Hematopoietic multipotent progenitor cell treated with erythropoietin and hydrocortisone succinate and interleukin-3 and kit ligand, for 17 days (in vitro differentiated cells): Measurements from ENCODE around the gene LRRC23.

ENCODE experiments used
- DNase-seq: peaks from one replicate; pipeline ENCODE4 v3.0.0-alpha.2; 2015; ENCODE audit warnings: low spot score

Gene LRRC23

GRCh38 chr12:6943722-6944380 is 39.2 kb downstream of the LRRC23 start, which contains the start of the genes C12orf57 and RNU7-1:
Gene C12orf57 (plus strand): TSS chr12:6944022. CDS start chr12:6944122, 100 bp downstream.
Gene RNU7-1 (plus strand): TSS chr12:6943816.
- DNase-seq = no peak

- DNase-seq = peak; percentile 87
Observed at GRCh38 chr12:6944381-6945186, 40.0 kb downstream of the LRRC23 start.

DNA sequence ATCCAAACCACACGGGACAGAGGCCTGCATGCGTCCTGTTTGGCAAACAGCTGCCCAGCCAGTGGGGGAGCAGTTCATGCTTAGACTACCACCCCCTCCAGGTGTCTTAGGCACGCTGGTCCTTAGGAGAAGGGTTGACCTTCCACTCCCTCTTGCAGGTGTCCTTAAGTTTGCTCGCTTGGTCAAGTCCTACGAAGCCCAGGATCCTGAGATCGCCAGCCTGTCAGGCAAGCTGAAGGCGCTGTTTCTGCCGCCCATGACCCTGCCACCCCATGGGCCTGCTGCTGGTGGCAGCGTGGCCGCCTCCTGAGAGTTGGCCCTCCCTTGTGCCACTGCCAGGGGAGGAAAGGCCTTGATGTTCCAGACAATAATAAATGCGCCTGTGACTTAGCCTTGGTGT is 41.0 kb downstream of the LRRC23 start:
- DNase-seq = no peak

DNA sequence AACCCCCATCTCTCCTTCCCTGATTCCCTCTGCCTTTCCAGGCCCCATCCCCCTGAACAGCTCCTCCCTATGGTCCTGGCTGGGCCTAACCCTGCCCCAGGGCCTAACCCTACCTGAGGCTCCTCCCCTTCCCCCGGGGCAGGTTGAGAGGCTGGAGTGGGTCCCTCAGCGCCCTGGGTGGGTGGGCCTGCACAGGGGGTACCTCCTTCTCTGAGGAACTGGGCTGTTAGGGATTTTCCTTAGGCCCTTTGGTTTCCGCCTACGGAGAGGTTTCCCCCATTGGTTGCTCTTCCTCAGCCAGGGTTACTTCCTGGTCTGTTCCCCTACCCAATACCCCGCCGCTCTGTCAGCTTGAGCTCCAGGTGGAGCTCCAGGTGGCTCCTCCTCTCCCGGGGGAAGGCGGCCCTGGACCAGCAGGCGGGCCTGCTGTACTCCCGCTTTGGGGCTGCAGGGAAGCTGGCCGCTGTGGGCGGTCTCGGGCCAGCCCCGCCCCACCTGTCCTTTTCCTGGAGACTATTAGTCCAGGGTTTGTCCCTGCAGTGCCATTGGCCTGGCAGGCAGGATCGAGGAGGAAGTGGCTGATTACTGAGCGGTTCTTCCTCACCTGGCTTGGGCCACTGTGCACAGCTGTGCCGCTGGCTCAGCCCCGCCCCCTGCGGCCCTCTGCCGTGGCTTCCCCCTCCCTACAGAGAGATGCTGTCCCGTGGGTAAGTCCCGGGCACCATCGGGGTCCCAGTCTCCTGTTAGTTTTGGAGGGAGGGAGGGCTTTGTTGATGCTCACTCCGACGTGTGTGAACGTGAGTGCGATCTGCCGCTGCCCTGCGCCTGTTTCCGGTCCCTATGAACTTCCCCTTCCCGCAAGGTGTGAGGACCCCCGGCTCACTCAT is 41.7 kb downstream of the LRRC23 start:
- no peak for DNase-seq

GRCh38 chr12:6946920-6947374 is 42.3 kb downstream of the LRRC23 start:
- no peak for DNase-seq

- no peak for DNase-seq
Observed at GRCh38 chr12:6947615-6948014, 43.0 kb downstream of the LRRC23 start.

DNA sequence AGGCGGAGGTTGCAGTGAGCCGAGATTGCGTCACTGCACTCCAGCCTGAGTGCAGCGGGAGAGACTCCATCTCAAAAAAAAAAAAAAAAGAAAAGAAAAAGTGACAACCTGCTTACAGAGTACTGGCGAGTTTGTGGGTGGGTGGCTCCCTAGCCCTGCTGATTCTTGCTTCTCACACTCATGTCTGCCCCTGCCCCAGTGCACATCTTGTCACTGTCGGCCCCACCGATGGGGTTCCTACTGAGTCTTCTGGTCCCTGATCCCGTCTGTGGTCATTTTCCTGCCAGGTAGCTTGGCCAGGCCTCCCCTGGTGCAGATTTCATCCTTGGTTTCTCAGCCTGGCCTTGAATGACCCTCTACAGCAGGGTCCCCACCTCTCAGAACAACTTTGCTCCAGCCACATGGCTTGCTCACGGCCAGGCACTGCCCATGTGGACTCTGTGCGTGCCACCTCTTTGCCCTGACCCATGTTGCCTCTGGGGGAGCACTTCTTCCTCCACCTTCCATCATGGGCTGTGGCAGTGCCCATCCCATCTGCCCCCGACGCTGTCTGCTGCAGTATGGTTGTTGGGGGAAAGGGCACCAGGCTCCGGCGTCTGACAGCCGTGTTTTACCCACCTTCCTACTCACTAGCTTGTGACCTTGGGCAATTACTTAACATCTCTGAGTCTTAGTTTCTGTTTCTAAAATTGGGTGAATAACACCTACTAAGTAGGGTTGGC is 44.4 kb downstream of the LRRC23 start:
- no peak for DNase-seq

DNA sequence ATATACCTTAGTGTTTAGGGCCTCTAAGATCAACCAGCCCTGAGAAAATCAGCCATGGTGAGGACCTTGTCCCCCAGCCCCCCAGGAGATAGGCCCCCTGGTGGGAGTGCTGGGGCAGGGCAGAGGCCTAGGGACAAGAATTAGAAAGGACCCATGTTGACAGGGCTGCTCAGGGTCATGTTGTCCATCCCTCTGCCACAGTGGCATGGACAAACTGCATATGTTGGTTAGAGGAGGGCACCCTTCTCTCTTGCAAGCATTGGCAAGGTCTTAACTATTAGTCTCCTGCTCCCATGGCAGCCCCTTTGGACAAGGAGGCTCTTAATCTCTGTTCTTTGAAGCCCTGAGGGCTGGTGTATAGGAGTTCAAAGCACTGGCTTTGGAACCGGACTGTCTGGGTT is 45.8 kb downstream of the LRRC23 start:
- DNase-seq = no peak

DNA sequence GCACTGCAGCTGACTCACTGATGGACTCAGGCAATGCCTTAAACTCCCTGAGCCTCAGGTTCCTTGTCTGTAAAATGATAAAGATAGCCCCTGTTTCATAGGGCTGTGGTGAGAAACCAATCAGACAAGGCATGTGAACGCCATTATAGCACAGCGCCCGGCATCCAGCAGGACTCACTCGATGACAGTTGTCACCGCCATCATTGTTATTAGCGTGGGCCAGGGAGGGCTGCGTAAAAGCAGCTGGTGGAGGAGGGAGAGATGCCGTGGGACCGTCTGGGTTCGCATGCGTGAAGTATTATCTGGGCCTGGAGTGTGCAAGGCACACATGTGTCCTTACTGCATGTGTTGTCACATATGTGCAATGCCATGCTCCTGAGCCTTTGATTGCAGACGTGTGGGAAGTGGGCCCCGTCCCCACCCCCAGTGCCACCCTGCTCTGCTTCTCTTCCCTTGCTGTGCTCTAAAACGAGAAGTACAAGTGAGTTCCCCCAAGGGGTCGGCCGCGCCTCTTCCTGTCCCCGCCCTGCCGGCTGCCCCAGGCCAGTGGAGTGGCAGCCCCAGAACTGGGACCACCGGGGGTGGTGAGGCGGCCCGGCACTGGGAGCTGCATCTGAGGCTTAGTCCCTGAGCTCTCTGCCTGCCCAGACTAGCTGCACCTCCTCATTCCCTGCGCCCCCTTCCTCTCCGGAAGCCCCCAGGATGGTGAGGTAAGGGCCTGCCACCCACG is 46.4 kb downstream of the LRRC23 start, which contains the start of gene PTPN6:
Gene PTPN6, plus strand, starts transcription at position 546 of the 730 bp plus-strand sequence. Its CDS starts 157 bp downstream, at position 703.
- DNase-seq = no peak

GRCh38 chr12:6951551-6952120 is 47.0 kb downstream of the LRRC23 start:
- DNase-seq = no peak

DNA sequence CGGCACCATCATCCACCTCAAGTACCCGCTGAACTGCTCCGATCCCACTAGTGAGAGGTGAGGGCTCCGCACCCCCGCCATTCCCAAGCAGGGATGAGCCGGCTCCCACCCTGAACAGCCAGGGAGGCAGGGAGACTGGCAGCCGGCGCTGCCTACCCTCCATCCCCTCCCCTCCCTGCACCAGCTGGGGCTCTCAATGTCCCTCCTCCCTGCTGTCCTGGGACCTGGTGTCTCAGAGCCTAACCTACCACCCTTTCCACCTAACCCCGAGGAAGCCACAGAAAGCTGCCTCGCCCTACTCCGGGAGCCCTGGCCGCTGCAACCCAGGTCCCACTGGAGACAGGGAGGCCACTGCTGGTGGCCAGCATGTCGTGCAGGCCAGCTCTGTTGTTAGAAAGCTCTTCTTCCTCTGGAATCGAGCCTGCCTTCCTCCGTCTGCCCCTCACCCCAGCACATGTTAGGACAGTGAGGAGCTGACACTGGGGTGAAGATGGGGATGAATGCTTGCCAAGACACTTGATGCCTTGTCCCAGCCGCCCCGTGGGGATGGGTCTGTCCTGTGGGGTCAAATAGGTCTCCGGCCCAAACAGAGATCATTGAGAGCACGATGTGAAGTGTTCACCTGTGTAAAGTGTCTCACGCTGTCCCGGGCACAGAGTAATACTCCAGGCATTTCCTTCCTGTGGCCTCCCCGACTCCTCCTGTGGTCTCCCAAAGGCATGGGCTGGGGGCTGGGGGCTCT is 47.7 kb downstream of the LRRC23 start:
- no peak for DNase-seq

DNA sequence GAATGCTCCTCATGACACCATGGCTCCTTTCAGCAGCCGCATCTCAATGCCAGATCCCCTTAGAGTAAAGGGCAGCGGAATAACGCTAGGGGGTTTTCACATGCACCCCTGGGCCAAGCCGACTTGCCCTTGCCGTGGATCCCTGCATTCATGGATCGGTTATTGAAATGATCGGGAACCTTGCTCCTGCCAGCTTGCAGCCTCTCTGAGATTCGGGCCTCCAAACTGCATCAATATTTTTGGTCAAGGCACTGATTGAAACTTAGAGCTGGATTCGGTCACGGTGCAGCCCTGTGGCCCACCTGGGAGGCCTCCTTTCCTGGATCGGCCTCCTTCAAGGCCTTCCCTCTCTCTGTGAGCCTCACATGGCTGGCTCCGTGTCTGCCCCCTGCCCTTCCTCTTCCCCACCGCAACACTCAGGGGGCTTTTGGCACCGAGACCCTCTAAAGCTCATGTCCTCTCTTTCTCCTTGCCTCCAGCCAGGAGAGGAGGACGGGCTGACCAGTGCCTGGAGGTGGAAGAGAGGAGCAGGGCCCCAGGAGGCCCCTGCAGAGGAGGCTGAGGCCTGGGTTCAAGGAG is 48.3 kb downstream of the LRRC23 start:
- DNase-seq = no peak

DNA sequence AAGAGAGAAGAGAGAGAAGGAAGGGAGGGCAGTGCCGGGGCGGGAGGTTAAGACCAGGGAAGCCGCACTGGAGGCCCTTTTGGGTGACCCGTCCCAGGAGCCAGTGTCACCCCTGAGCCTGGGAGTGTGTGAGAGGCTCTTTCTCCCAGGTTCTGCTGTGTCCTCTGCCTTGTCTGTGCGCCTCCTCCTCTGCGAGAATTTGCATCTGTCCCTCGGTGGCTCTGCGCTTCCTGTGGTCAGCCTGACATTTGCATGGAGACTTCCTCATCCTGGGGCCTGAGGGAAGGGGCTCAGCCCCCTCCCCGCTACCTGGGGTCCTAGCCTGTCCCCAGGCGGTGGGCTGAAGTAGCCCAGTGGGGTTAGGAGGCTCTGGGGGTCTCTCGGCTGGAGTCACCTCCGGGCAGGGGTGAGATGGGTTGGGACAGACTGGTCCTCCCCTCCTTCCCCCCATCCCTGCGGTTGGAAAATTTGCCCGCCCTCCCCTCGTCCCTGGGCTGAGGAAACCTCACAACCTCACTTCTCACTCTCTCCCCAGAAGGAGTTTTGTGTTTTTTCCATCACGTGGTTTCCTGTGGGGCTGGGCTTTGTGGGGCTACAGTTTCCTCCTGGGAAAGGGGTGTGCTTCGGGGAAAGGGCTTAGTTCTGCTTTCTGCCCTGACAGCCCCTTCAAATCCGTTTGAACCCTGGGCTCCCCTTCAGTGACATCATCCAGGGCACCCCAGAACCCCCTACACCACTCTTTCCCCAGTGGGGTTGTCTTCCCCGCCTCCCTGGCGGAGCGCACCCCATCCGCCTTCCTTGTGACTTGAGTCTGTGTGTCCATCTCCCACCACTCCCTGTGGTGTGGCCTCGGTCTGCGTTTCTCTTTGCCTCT is 49.1 kb downstream of the LRRC23 start:
- no peak for DNase-seq

DNA sequence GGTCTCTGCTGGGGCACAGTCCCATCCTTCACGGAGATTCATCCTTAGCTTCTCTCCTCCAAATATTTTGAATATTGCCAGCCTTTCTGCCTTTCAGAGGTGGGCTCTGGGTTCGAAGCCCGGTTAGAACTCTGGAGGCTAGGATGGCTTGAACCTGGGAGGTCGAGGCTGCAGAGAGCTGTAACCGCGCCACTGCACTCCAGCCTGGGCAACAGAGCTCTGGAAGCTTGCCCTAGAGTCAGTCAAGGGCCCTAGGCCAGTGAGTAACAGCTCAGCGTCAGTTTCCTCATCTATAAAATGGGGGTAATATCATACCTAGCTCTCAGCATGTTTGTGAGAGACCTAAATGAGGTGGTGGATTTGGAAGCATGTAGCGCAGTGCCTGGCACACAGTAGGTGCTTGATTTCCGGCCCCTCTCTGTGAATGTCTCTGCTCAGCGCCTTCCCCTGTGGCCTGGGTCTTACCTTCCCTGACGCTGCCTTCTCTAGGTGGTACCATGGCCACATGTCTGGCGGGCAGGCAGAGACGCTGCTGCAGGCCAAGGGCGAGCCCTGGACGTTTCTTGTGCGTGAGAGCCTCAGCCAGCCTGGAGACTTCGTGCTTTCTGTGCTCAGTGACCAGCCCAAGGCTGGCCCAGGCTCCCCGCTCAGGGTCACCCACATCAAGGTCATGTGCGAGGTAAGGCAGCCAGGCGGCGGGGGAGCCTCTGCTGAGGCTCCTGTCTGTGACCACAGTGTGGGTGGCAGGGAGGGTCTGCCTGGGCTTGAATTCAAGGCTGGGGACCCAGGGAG is 49.9 kb downstream of the LRRC23 start:
- no peak for DNase-seq

- no peak for DNase-seq
Observed at GRCh38 chr12:6955108-6956020, 50.7 kb downstream of the LRRC23 start.

GRCh38 chr12:6956021-6956727 is 51.6 kb downstream of the LRRC23 start:
- no peak for DNase-seq
